Activated T-cell treated with anti-CD3 and anti-CD28 coated beads for 24 hours (primary cell): ENCODE results near the gene ITGA1.
A peak's percentile ranks its signal among the peaks of the same experiment; 100 is the strongest.
"Not testable (repeated sequence)": the region's sequence is repeated elsewhere in the genome, so short reads cannot be mapped to it uniquely, and the experiment has no call there.

Experiments
- DNase-seq: peaks from one replicate; pipeline ENCODE4 v3.0.0-alpha.2; 2020; ENCODE audit warnings: low read depth

Gene ITGA1

GRCh38 chr5:52787600-52788504, at the start of gene ITGA1, which contains the start of gene PELO:
Gene ITGA1, plus strand, starts transcription at chr5:52787916. Its CDS starts 438 bp downstream, at chr5:52788354.
Gene PELO, plus strand, starts transcription at chr5:52787916. Its CDS starts 12,479 bp downstream, at chr5:52800395.
- DNase-seq: peak; percentile 55

GRCh38 chr5:52738095-52738506, 49.6 kb upstream of the ITGA1 start:
- DNase-seq: no peak

GRCh38 chr5:52740007-52740406, 47.7 kb upstream of the ITGA1 start:
- DNase-seq: no peak

- DNase-seq: no peak
Observed at GRCh38 chr5:52743012-52743411, 44.7 kb upstream of the ITGA1 start.

DNA sequence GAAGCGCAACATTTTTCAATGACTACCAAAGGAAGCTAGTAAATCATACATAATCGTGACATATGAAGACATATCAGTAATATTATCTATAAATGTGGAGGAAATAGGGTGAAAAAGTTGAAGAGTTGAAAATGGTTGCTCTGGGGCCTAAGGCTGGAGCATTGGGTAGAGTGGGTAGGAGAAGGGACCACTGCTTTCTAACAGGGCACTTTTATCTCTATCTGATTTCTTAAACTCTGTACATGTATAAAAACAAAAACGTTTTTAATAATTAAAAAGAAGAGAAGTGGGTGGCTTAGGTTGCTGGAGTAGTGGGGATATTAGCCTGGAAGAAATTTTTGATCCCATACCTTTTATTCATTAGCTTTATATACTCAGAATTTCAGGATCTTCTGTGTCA, 44.2 kb upstream of the ITGA1 start:
- DNase-seq: no peak

DNA sequence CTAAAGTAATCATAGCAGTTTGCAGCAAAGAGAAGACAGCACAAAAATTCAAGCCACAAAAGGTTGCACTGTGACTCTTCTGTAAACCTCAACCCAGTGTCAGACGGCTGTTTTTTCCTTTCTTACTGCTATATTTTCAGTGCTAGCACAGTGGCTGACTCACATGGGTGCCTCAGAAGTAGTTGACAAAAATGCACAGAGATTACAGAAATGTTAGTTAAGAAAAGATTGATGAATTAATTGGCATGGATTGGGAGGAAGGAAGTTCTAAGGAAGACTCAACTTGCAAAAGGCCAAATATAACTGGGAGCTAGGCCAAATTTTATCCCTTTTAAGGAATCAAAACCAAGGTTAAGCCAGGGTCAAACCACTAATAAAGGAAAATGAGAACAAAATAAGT, 43.7 kb upstream of the ITGA1 start:
- DNase-seq: peak; percentile 35

DNA sequence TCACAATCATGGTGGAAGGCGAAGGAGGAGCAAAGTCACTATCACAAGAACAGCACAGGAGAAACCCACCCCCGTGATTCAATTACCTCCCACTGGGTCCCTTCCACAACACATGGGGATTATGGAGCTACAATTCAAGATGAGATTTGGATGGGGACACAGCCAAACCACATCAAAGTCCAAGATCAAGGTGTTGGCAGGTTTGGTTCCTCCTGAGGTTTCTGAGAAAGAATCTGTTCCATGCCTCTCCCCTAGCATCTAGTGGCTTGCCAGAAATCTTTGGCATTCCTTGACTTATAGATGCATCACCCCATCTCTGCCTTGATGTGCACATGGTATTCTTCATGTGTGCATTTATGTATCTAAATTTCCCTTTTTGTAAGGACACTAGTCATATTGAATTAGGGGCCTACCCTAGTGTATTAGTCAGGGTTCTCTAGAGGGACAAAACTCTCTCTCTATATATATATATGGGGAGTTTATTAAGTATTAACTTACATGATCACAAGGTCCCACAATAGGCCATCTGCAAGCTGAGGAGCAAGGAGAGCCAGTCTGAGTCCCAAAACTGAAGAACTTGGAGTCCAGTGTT, 42.8 kb upstream of the ITGA1 start:
- DNase-seq: not testable (repeated sequence)

DNA sequence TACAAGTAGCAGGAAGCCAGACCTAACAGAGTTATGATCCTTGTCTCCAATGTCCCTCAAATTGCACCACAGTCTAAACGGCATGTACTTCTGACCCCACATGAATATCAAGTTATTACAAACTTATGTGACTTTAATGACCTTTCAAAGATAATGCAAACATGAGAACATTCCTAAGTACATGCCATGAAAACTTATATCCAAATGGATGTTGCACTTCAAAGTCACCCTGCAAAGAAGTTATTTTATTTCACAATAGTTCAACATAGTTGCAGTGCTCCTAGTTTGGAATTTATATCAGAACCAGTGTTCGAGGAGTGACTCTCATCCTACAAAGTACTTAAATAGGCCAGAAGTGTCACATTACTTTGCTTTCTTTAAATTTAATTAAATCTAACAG, 41.2 kb upstream of the ITGA1 start:
- no peak for DNase-seq

DNA sequence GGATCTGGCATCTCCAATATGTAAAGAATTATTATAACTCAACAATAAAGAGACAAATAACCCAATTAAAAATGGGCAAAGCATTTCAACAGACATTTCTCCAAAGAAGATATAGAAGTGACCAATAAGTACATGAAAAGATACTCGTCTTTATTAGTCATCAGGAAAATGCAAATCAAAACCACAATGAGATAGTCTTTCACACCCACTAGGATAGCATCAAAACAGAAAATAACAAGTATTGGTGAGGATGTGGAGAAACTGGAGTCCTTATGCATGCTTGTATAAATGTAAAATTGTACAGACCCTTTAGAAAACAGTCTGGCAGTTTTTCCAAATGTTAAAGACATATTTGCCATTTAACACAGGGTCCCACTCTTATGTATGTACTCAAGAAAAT, 39.1 kb upstream of the ITGA1 start:
- no peak for DNase-seq

DNA sequence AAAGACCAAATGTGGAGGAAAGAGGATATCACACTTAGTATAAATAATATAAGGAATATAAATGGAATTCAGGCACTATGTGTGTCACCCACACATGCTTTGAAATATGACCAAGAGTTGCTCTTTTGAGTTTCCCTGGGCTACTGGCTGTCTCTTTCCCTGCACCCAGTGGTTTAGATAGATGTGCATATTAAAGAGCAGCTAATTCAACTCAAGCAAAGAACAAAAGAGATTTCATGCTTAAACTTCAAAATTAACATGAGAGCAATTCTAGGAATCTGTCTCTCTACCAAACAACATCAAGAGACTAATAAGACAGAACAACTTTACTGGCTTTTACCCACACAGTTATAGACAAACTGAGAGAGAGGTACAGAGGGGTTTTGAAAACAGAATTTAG, 38.0 kb upstream of the ITGA1 start:
- DNase-seq: no peak

- DNase-seq: no peak
Observed at GRCh38 chr5:52751137-52751536, 36.6 kb upstream of the ITGA1 start.

GRCh38 chr5:52754051-52754450, 33.7 kb upstream of the ITGA1 start:
- DNase-seq: no peak

- DNase-seq: no peak
Observed at GRCh38 chr5:52757527-52757926, 30.2 kb upstream of the ITGA1 start.

- DNase-seq: no peak
Observed at GRCh38 chr5:52758014-52758413, 29.7 kb upstream of the ITGA1 start.

GRCh38 chr5:52759331-52759730, 28.4 kb upstream of the ITGA1 start:
- no peak for DNase-seq

GRCh38 chr5:52760695-52761366, 26.9 kb upstream of the ITGA1 start:
- peak; percentile 45 for DNase-seq

GRCh38 chr5:52767217-52767743, 20.4 kb upstream of the ITGA1 start:
- no peak for DNase-seq

- DNase-seq: no peak
Observed at GRCh38 chr5:52767766-52768480, 19.8 kb upstream of the ITGA1 start.

DNA sequence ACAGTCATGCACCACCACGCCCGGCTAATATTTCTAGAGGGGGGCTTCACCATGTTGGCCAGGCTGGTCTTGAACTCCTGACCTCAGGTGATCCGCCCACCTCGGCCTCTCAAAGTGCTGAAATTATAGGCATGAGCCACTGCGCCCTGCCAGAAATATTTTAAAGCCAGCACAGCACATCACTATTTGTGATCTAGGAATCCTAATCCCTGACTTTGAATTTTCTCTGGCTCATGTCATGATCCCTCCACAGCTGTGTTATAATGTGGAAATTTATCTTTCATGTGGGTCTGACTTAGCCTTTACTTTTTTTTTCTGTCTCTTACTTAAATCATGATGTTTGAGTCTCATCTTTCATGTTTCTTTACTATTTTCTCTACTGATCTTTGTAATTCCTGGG, 18.7 kb upstream of the ITGA1 start:
- no peak for DNase-seq

DNA sequence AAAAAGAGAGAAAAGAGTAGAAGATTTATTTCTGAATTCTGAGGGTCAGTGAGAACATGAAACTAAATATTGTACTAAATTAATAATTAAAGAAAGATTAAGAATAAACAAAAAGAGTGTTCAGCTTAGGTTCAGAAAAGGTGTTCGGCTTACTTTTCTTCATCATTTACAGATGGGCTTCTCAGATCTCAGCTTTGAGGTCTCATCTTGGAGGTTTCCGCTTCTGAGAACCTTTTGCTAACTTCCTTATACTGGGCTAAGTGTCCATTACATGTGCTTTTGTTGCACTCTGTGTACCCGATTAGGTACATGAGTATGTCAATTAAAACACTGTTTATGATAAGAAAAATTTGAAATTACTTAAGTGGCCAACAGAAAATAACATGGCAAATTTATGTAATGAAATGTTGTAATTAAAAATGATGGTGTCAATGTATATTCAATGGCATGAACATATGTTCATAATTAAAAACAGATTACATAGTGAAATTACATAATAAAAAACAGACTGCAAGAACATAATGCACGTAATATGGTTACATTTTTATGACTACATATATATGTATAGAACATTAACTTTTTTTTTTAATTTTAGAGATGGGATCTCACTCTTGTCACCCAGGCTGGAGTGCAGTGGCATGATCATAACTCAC, 17.3 kb upstream of the ITGA1 start:
- DNase-seq: no peak

GRCh38 chr5:52771343-52772039, 16.2 kb upstream of the ITGA1 start:
- DNase-seq: no peak
